Measurements from ENCODE around the gene GAS2L1. TPM values are rescaled to one million over a fixed set of nuclear protein-coding genes. Genes with fewer than 3 reads are reported as not detected.

GAS2L1 gene
- total and polyA plus RNA-seq, 2 donors from 2014 or later = 24.2 to 27.2 TPM

DNA sequence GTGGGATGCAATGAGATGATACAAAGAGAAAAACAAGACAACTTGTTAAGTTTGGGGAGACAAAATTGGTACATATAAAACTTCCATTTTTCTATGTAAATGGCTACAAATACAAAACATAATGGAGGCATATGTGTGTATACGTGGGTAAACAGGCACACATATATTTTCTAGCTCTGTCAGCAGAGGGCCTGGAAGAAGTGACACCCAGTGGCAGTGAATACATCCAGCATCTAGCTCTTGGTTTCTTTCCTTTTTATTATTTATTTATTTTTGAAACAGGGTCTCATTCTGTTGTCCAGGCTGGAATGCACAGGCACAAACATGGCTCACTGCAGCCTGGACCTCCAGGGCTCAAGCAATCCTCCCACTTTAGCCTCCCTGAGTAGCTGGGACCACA is 14.1 kb downstream of the GAS2L1 start:
- H3K4me1 ChIP-seq (ENCODE audit: control insufficient read depth in 2 of 3, insufficient read depth in 2 of 3, low read depth in 1 of 3, low read length in 3 of 3) = no peaks in the 10 kb centered on the region
- no peak for DNase-seq
- FAIRE-seq = no peak
- H3K9ac ChIP-seq (ENCODE audit: low read length in 3 of 3) = no peak overlapping the region
- intact Hi-C loops (cut with DNase I) = no loop called here
- H3K9me3 ChIP-seq (ENCODE audit: control insufficient read depth in 2 of 3, insufficient read depth in 1 of 3, low read length in 3 of 3) = no peaks in the 10 kb centered on the region
- TF ChIP-seq, protein P1, sequence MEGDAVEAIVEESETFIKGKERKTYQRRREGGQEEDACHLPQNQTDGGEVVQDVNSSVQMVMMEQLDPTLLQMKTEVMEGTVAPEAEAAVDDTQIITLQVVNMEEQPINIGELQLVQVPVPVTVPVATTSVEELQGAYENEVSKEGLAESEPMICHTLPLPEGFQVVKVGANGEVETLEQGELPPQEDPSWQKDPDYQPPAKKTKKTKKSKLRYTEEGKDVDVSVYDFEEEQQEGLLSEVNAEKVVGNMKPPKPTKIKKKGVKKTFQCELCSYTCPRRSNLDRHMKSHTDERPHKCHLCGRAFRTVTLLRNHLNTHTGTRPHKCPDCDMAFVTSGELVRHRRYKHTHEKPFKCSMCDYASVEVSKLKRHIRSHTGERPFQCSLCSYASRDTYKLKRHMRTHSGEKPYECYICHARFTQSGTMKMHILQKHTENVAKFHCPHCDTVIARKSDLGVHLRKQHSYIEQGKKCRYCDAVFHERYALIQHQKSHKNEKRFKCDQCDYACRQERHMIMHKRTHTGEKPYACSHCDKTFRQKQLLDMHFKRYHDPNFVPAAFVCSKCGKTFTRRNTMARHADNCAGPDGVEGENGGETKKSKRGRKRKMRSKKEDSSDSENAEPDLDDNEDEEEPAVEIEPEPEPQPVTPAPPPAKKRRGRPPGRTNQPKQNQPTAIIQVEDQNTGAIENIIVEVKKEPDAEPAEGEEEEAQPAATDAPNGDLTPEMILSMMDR (IDR thresholded peaks at IDR 0.05; ENCODE audit: borderline replicate concordance, extremely low read depth, insufficient read depth) = no peak
- no peak overlapping the region for H3K27ac ChIP-seq (ENCODE audit: low read depth in 2 of 2, low read length in 2 of 2)
- no peak overlapping the region for H3K4me3 ChIP-seq (ENCODE audit: low read length in 3 of 3)
- H3K36me3 ChIP-seq (ENCODE audit: control insufficient read depth in 2 of 3, insufficient read depth in 3 of 3, low read length in 3 of 3) = no peaks in the 10 kb centered on the region
- H3K27me3 ChIP-seq (ENCODE audit: control insufficient read depth, insufficient read depth, low read length) = no peaks in the 10 kb centered on the region

DNA sequence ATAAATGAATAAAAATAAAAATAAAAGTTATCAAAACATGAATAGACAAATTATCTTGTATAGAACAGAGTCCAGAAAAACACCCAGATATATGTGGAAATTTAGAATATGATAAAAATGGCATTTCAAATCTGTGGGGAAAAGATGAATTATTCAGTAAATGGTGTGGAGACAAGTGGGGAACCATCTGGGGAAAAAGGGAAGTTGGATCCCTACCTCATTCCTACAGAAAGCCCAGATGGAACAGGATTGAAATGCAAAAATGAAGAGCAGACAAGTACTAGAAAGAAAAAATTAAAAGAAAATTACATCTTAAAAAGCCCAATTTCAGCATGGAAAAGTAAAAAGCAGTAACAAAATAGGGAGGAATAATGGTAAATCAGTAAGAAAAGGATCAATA is 17.2 kb downstream of the GAS2L1 start:
- intact Hi-C loops (cut with DNase I) = no loop called here
- peaks cover 0 to 4% (median 0%) of the 10 kb centered on the region in 3 donors for H3K36me3 ChIP-seq (ENCODE audit: control insufficient read depth in 2 of 3, insufficient read depth in 3 of 3, low read length in 3 of 3)
- no peak for FAIRE-seq
- DNase-seq = no peak
- no peak overlapping the region for H3K4me3 ChIP-seq (ENCODE audit: low read length in 3 of 3)
- no peaks in the 10 kb centered on the region for H3K4me1 ChIP-seq (ENCODE audit: control insufficient read depth in 2 of 3, insufficient read depth in 2 of 3, low read depth in 1 of 3, low read length in 3 of 3)
- H3K27ac ChIP-seq (ENCODE audit: low read depth in 2 of 2, low read length in 2 of 2) = no peak overlapping the region
- H3K9me3 ChIP-seq (ENCODE audit: control insufficient read depth in 2 of 3, insufficient read depth in 1 of 3, low read length in 3 of 3) = no peaks in the 10 kb centered on the region
- H3K27me3 ChIP-seq (ENCODE audit: control insufficient read depth, insufficient read depth, low read length) = no peaks in the 10 kb centered on the region
- no peak overlapping the region for H3K9ac ChIP-seq (ENCODE audit: low read length in 3 of 3)
- TF ChIP-seq, protein P1 (IDR thresholded peaks at IDR 0.05; ENCODE audit: borderline replicate concordance, extremely low read depth, insufficient read depth) = no peak

DNA sequence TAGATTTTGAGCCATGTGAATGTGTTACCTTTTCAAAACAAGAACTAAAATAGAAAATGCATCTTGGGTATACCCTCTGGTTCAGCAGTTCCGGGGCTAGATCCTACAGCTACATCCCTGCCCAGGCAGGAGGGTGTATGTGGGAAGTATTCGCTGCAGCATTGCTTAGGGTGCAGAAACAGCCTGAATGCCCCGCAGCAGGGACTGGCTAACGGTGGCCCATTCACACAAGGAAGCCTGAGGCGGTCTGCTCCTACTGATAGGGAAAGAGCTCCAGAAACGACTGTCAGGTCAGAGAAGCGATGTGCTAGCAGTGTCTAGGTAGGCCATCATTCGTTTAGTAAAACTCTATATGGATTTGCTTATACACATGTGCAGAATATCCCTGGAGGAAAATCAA is 18.9 kb downstream of the GAS2L1 start:
- Histone ChIP-seq H3K4me3 (ENCODE audit: low read length in 3 of 3) (no peak overlapping the region), H3K27ac (ENCODE audit: low read depth in 2 of 2, low read length in 2 of 2) (no peak overlapping the region), H3K9me3 (ENCODE audit: control insufficient read depth in 2 of 3, insufficient read depth in 1 of 3, low read length in 3 of 3) (no peaks in the 10 kb centered on the region), H3K36me3 (ENCODE audit: control insufficient read depth in 2 of 3, insufficient read depth in 3 of 3, low read length in 3 of 3) (peaks cover 0 to 10% (median 0%) of the 10 kb centered on the region in 3 donors), H3K4me1 (ENCODE audit: control insufficient read depth in 2 of 3, insufficient read depth in 2 of 3, low read depth in 1 of 3, low read length in 3 of 3) (no peaks in the 10 kb centered on the region), H3K27me3 (ENCODE audit: control insufficient read depth, insufficient read depth, low read length) (no peaks in the 10 kb centered on the region), H3K9ac (ENCODE audit: low read length in 3 of 3) (no peak overlapping the region)
- DNase-seq = no peak
- FAIRE-seq = no peak
- intact Hi-C loops (cut with DNase I) = no loop called here
- TF ChIP-seq, protein P1 (IDR thresholded peaks at IDR 0.05; ENCODE audit: borderline replicate concordance, extremely low read depth, insufficient read depth) = no peak

DNA sequence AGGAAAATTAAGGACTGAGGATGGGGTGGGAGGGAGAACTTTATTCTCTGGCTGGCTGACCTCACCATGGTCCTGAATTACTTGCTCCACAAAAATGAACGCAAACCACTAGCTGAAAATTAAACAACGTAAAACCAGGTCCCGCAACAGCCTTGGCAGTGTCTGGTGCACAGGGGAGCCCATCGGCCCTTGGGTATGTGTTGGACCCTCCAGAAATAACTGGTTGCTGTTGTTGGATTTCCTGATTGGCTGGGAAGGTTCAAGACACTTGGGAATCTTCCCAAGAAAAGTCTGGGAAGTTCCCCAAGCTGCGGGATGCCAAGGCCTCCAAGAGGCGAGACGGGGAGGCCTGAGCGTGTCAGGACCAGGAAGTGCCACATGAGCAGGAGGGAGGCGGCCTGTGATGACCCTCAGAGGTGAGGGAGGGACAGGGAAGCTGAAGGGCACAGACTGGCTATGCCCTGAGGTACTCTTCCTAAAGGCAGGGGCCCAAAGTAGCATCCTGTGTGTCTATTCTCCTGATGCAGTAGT is 19.4 kb downstream of the GAS2L1 start:
- TF ChIP-seq, protein P1 (IDR thresholded peaks at IDR 0.05; ENCODE audit: borderline replicate concordance, extremely low read depth, insufficient read depth) = no peak
- H3K4me3 ChIP-seq (ENCODE audit: low read length in 3 of 3) = no peak overlapping the region
- no peaks in the 10 kb centered on the region for H3K27me3 ChIP-seq (ENCODE audit: control insufficient read depth, insufficient read depth, low read length)
- no peak overlapping the region for H3K9ac ChIP-seq (ENCODE audit: low read length in 3 of 3)
- no peaks in the 10 kb centered on the region for H3K4me1 ChIP-seq (ENCODE audit: control insufficient read depth in 2 of 3, insufficient read depth in 2 of 3, low read depth in 1 of 3, low read length in 3 of 3)
- DNase-seq (no peak), FAIRE-seq (no peak)
- H3K27ac ChIP-seq (ENCODE audit: low read depth in 2 of 2, low read length in 2 of 2) = no peak overlapping the region
- peaks cover 0 to 10% (median 0%) of the 10 kb centered on the region in 3 donors for H3K36me3 ChIP-seq (ENCODE audit: control insufficient read depth in 2 of 3, insufficient read depth in 3 of 3, low read length in 3 of 3)
- intact Hi-C loops (cut with DNase I) = no loop called here
- no peaks in the 10 kb centered on the region for H3K9me3 ChIP-seq (ENCODE audit: control insufficient read depth in 2 of 3, insufficient read depth in 1 of 3, low read length in 3 of 3)

Measured in kidney (tissue), 14 donors.